Glutamatergic neuron (in vitro differentiated cells): ENCODE measurements around the gene TANGO6. TPM values are rescaled to one million over a fixed set of nuclear protein-coding genes. Genes with fewer than 3 reads are reported as not detected.
A peak's percentile ranks its signal among the peaks of the same experiment; 100 is the strongest.
"Not testable (repeated sequence)": the region's sequence is repeated elsewhere in the genome, so short reads cannot be mapped to it uniquely, and the experiment has no call there.

ENCODE experiments used
- DNase-seq: peaks from one replicate; pipeline ENCODE4 v3.0.0; 2022
- H3K27ac Mint-ChIP-seq: one replicate; pipeline ENCODE4 v1.8.0; 2020; ENCODE audit warnings: mild to moderate bottlenecking, mixed read lengths, inconsistent platforms; ENCODE audit not compliant: unreplicated experiment
- H3K27me3 Mint-ChIP-seq: one replicate; pipeline ENCODE4 v1.8.0; 2020; ENCODE audit warnings: mild to moderate bottlenecking, moderate library complexity, mixed read lengths, inconsistent platforms; ENCODE audit not compliant: unreplicated experiment
- H3K36me3 Mint-ChIP-seq: one replicate; pipeline ENCODE4 v1.8.0; 2020; ENCODE audit warnings: mild to moderate bottlenecking, mixed read lengths, inconsistent platforms; ENCODE audit not compliant: unreplicated experiment
- H3K4me1 Mint-ChIP-seq: one replicate; pipeline ENCODE4 v1.8.0; 2020; ENCODE audit warnings: mild to moderate bottlenecking, low read depth, mixed read lengths, inconsistent platforms; ENCODE audit not compliant: unreplicated experiment
- H3K4me3 Mint-ChIP-seq: one replicate; pipeline ENCODE4 v1.8.0; 2020; ENCODE audit warnings: mild to moderate bottlenecking, mixed read lengths, inconsistent platforms; ENCODE audit not compliant: unreplicated experiment
- H3K9me3 Mint-ChIP-seq: one replicate; pipeline ENCODE4 v1.8.0; 2020; ENCODE audit warnings: mild to moderate bottlenecking, moderate library complexity, mixed read lengths, inconsistent platforms; ENCODE audit not compliant: unreplicated experiment
- total RNA-seq: library from RNA; stranded (reverse); fragmentation: NEBNext Ultra II Directional; extraction: Animal tissue kit (Norgen Biotek cat#: 25700); gene quantifications from one replicate; pipeline ENCODE4 v1.2.1, GENCODE V29; 2021; ENCODE audit not compliant: unreplicated experiment
- TF ChIP-seq, protein P1 (sequence below): fragments of 200-600 bp; sonication (generic); IDR thresholded peaks from one replicate; pipeline ENCODE4 v1.5.0; 2021; ENCODE audit not compliant: partially characterized antibody, unreplicated experiment

Gene TANGO6
- total RNA-seq, 1 donor from 2014 or later, result 16.1 TPM

- Mint-ChIP-seq H3K4me1 (no peaks in the 10 kb centered on the region), H3K27me3 (no peaks in the 10 kb centered on the region), H3K27ac (no peak overlapping the region), H3K36me3 (no peaks in the 10 kb centered on the region), H3K9me3 (peaks cover 1% of the 10 kb centered on the region), H3K4me3 (no peak overlapping the region)
- no peak for DNase-seq
- TF ChIP-seq, protein P1, sequence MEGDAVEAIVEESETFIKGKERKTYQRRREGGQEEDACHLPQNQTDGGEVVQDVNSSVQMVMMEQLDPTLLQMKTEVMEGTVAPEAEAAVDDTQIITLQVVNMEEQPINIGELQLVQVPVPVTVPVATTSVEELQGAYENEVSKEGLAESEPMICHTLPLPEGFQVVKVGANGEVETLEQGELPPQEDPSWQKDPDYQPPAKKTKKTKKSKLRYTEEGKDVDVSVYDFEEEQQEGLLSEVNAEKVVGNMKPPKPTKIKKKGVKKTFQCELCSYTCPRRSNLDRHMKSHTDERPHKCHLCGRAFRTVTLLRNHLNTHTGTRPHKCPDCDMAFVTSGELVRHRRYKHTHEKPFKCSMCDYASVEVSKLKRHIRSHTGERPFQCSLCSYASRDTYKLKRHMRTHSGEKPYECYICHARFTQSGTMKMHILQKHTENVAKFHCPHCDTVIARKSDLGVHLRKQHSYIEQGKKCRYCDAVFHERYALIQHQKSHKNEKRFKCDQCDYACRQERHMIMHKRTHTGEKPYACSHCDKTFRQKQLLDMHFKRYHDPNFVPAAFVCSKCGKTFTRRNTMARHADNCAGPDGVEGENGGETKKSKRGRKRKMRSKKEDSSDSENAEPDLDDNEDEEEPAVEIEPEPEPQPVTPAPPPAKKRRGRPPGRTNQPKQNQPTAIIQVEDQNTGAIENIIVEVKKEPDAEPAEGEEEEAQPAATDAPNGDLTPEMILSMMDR, result no peak
Measured at GRCh38 chr16:68984467-68984866, 141.1 kb downstream of the TANGO6 start.

DNA sequence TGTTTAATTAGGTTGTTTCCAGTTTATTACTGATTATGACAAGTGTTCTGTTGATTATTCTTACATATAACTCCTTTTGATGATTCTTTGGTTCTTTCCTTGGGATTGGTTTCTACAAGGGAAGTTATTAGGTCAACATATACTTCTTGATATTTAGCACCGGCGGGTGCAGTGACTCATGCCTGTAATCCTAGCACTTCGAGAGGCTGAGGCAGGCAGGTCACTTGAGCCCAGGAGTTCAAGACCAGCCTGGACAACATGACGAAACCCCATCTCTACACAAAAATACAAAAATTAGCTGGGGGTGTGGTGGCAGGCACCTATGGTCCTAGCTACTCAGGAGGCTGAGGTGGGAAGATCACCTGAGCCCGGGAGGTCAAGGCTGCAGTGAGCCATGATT lies 141.9 kb downstream of the TANGO6 start:
- DNase-seq, result no peak
- H3K36me3 Mint-ChIP-seq, result no peaks in the 10 kb centered on the region
- H3K27ac Mint-ChIP-seq, result no peak overlapping the region
- no peaks in the 10 kb centered on the region for H3K27me3 Mint-ChIP-seq
- H3K4me3 Mint-ChIP-seq, result no peak overlapping the region
- peaks cover 1% of the 10 kb centered on the region for H3K9me3 Mint-ChIP-seq
- H3K4me1 Mint-ChIP-seq, result no peaks in the 10 kb centered on the region
- TF ChIP-seq, protein P1, result no peak

DNA sequence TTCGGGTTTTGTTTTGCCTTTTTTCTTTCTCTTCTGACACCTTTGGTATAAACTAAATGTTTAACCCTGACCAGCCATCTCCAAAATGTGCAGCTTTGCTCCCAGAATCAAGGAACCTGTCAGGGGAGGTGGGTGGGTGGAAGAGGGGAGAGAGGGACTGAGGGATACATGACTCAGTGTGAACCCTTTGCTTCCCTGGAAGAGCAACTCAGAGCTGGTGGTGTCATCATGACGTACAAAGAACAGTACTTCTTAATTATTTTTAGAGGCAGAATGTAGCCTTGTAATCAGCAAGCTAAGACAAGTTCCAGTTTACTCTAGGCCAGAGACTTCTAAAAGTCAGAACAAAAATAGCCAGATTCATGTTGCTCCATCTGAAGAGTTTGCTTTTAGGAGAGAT lies 142.5 kb downstream of the TANGO6 start:
- Mint-ChIP-seq H3K36me3 (no peaks in the 10 kb centered on the region), H3K9me3 (peaks cover 1% of the 10 kb centered on the region), H3K27me3 (no peaks in the 10 kb centered on the region), H3K27ac (no peak overlapping the region), H3K4me1 (no peaks in the 10 kb centered on the region), H3K4me3 (no peak overlapping the region)
- TF ChIP-seq, protein P1, result no peak
- no peak for DNase-seq

GRCh38 chr16:68987734-68988457 lies 144.6 kb downstream of the TANGO6 start:
- H3K4me1 Mint-ChIP-seq, result no peaks in the 10 kb centered on the region
- H3K9me3 Mint-ChIP-seq, result peaks cover 1% of the 10 kb centered on the region
- no peak overlapping the region for H3K27ac Mint-ChIP-seq
- DNase-seq, result no peak
- H3K36me3 Mint-ChIP-seq, result no peaks in the 10 kb centered on the region
- H3K4me3 Mint-ChIP-seq, result peak overlapping the region; percentile 39
- H3K27me3 Mint-ChIP-seq, result no peaks in the 10 kb centered on the region
- TF ChIP-seq, protein P1, result no peak

- not testable (repeated sequence) for H3K27me3 Mint-ChIP-seq, H3K4me3 Mint-ChIP-seq, DNase-seq, H3K36me3 Mint-ChIP-seq, H3K9me3 Mint-ChIP-seq, H3K27ac Mint-ChIP-seq, H3K4me1 Mint-ChIP-seq
Measured at GRCh38 chr16:68990172-68990845, 147.0 kb downstream of the TANGO6 start.
